K562 (cell line): ENCODE measurements around the gene SDK1.
"Not testable (repeated sequence)": the region's sequence is repeated elsewhere in the genome, so short reads cannot be mapped to it uniquely, and the experiment has no call there.

Experiments used
- CBX3 ChIP-seq, 2 experiments: IDR thresholded peaks; 1 replicate in 1 of 2; 2 replicates in 1 of 2; pipeline ENCODE4 v1.6.1; 2012; ENCODE audit warnings: inconsistent platforms in 2 of 2, low read length in 2 of 2, borderline replicate concordance in 1 of 2, control low read depth in 1 of 2
- HNRNPLL ChIP-seq: fragments of 200-400 bp; formaldehyde crosslinking; IDR thresholded peaks from 2 replicates; pipeline ENCODE4 v1.6.1; 2017; ENCODE audit warnings: low read length, low read depth, mild to moderate bottlenecking; ENCODE audit not compliant: poor library complexity, severe bottlenecking
- ILK ChIP-seq: fragments of 450-650 bp; IDR thresholded peaks from 2 replicates; pipeline ENCODE4 v1.6.1; 2016; ENCODE audit warnings: missing genetic modification characterization, low read depth, mild to moderate bottlenecking, missing compliant biosample characterization, moderate library complexity, borderline replicate concordance
- POLR2AphosphoS5 ChIP-seq: IDR thresholded peaks from 2 replicates; pipeline ENCODE4 v1.6.1; 2011; ENCODE audit warnings: mild to moderate bottlenecking, low read depth, low read length, moderate library complexity; ENCODE audit not compliant: control insufficient read depth, insufficient read depth
- RAD21 ChIP-seq, 2 experiments: fragments of 250-450 bp in 1 of 2; fragments of 450-650 bp in 1 of 2; sonication (Bioruptor Pico) in 1 of 2; formaldehyde crosslinking in 1 of 2; IDR thresholded peaks in 1 of 2; conservative IDR thresholded peaks in 1 of 2; 2 replicates each; pipeline versions ENCODE4 v1.4.0 to v1.8.0; 2020 to 2022; ENCODE audit warnings: mild to moderate bottlenecking in 2 of 2, moderate library complexity in 1 of 2
- SMC3 ChIP-seq: conservative IDR thresholded peaks from 2 replicates; pipeline ENCODE4 v1.6.1; 2011; ENCODE audit warnings: low read depth, low read length, improper control_type of control experiment; ENCODE audit not compliant: insufficient read depth
- STAG1 ChIP-seq: sonication (generic); formaldehyde crosslinking; IDR thresholded peaks from 2 replicates; pipeline ENCODE4 v1.5.0; 2020; ENCODE audit warnings: missing genetic modification reagents, borderline replicate concordance
- TAF1 ChIP-seq: IDR thresholded peaks from 2 replicates; pipeline ENCODE4 v1.6.1; 2011; ENCODE audit warnings: mild to moderate bottlenecking, low read length, moderate library complexity; ENCODE audit not compliant: insufficient read depth, control insufficient read depth, severe bottlenecking; ENCODE audit errors: extremely low read depth
- TBL1XR1 ChIP-seq, 2 experiments: IDR thresholded peaks; 2 replicates each; pipeline ENCODE4 v1.6.1; 2012; ENCODE audit warnings: improper control_type of control experiment in 2 of 2, low read length in 2 of 2, mild to moderate bottlenecking in 1 of 2
- ZNF133 ChIP-seq: fragments of 250-450 bp; sonication (Bioruptor Pico); IDR thresholded peaks from 2 replicates; pipeline ENCODE4 v1.4.0; 2020; ENCODE audit warnings: mild to moderate bottlenecking
- ZNF408 ChIP-seq: fragments of 250-450 bp; sonication (Bioruptor Pico); IDR thresholded peaks from 2 replicates; pipeline ENCODE4 v1.4.0; 2020; ENCODE audit warnings: low read depth, mild to moderate bottlenecking, moderate library complexity
- TF ChIP-seq, protein P1 (sequence below): fragments of 250-450 bp; sonication (Bioruptor Pico); IDR thresholded peaks from 2 replicates; pipeline ENCODE4 v1.5.0; 2021; ENCODE audit warnings: mild to moderate bottlenecking, borderline replicate concordance
- TF ChIP-seq, protein P2 (sequence below), 3 experiments: IDR thresholded peaks in 2 of 3; conservative IDR thresholded peaks in 1 of 3; 2 replicates each; pipeline ENCODE4 v1.5.1; 2011 to 2012; ENCODE audit warnings: low read length in 3 of 3, mild to moderate bottlenecking in 3 of 3, control low read depth in 2 of 3, improper control_type of control experiment in 1 of 3, inconsistent platforms in 1 of 3, low read depth in 1 of 3, mixed read lengths in 1 of 3, moderate library complexity in 1 of 3; ENCODE audit not compliant: insufficient read depth in 2 of 3

DNA sequence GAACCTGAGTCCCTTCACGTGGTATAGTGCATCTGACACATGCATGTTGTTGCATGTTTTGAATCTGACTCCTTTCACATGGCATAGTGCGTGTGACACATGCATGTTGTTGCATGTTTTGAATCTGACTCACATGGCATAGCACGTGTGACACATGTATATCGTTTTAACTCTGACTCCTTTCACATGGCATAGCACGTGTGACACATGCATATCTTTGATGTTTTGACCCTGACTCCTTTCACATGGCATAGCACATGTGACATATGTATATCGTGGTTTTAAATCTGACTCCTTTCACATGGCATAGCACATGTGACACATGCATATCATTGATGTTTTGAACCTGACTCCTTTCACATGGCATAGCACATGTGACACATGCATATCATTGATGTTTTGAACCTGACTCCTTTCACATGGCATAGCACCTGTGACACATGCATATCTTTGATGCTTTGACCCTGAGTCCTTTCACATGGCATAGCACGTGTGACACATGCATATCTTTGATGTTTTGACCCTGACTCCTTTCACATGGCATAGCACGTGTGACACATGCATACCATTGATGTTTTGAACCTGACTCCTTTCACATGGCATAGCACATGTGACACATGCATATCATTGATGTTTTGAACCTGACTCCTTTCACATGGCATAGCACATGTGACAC, 454.9 kb downstream of the SDK1 start:
- TF ChIP-seq SMC3; POLR2AphosphoS5; ILK (tag); CBX3 (IDR thresholded peaks at IDR 0.05; ENCODE audit: borderline replicate concordance in 1 of 2, low read length in 2 of 2); HNRNPLL; TBL1XR1 (IDR thresholded peaks at IDR 0.05; ENCODE audit: low read length in 2 of 2); RAD21 (CRISPR knock-in tag; conservative IDR thresholded peaks at IDR 0.05 in 1 of 2, IDR thresholded peaks at IDR 0.05 in 1 of 2); ZNF133 (CRISPR knock-in tag); TAF1; ZNF408 (CRISPR knock-in tag); STAG1 (CRISPR knock-in tag): not testable (repeated sequence)
- TF ChIP-seq, protein P1, sequence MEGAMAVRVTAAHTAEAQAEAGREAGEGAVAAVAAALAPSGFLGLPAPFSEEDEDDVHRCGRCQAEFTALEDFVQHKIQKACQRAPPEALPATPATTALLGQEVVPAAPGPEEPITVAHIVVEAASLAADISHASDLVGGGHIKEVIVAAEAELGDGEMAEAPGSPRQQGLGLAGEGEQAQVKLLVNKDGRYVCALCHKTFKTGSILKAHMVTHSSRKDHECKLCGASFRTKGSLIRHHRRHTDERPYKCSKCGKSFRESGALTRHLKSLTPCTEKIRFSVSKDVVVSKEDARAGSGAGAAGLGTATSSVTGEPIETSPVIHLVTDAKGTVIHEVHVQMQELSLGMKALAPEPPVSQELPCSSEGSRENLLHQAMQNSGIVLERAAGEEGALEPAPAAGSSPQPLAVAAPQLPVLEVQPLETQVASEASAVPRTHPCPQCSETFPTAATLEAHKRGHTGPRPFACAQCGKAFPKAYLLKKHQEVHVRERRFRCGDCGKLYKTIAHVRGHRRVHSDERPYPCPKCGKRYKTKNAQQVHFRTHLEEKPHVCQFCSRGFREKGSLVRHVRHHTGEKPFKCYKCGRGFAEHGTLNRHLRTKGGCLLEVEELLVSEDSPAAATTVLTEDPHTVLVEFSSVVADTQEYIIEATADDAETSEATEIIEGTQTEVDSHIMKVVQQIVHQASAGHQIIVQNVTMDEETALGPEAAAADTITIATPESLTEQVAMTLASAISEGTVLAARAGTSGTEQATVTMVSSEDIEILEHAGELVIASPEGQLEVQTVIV = not testable (repeated sequence)
- TF ChIP-seq, protein P2, sequence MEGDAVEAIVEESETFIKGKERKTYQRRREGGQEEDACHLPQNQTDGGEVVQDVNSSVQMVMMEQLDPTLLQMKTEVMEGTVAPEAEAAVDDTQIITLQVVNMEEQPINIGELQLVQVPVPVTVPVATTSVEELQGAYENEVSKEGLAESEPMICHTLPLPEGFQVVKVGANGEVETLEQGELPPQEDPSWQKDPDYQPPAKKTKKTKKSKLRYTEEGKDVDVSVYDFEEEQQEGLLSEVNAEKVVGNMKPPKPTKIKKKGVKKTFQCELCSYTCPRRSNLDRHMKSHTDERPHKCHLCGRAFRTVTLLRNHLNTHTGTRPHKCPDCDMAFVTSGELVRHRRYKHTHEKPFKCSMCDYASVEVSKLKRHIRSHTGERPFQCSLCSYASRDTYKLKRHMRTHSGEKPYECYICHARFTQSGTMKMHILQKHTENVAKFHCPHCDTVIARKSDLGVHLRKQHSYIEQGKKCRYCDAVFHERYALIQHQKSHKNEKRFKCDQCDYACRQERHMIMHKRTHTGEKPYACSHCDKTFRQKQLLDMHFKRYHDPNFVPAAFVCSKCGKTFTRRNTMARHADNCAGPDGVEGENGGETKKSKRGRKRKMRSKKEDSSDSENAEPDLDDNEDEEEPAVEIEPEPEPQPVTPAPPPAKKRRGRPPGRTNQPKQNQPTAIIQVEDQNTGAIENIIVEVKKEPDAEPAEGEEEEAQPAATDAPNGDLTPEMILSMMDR (IDR thresholded peaks at IDR 0.05 in 2 of 3, conservative IDR thresholded peaks at IDR 0.05 in 1 of 3; ENCODE audit: insufficient read depth in 2 of 3, low read depth in 1 of 3, low read length in 3 of 3) = not testable (repeated sequence)
